A549 (cell line): ENCODE measurements around the gene CD200R1L.

Source experiments
- HDAC2 ChIP-seq: fragments of 200-600 bp; sonication (generic); IDR thresholded peaks from 2 replicates; pipeline ENCODE4 v1.6.1; 2016
- HOXA7 ChIP-seq: fragments of 250-450 bp; sonication (Bioruptor Pico); IDR thresholded peaks from 2 replicates; pipeline ENCODE4 v1.5.0; 2020; ENCODE audit warnings: mild to moderate bottlenecking, moderate library complexity
- KDM1A ChIP-seq: fragments of 200-600 bp; sonication (generic); IDR thresholded peaks from 2 replicates; pipeline ENCODE4 v1.6.1; 2016; ENCODE audit warnings: low read depth, mild to moderate bottlenecking
- MAZ ChIP-seq: fragments of 150-350 bp; IDR thresholded peaks from 2 replicates; pipeline ENCODE4 v1.6.1; 2014; ENCODE audit warnings: antibody characterized with exemption, low read depth, low read length, borderline replicate concordance
- NR3C1 ChIP-seq: fragments of >200 bp; sonication (Bioruptor Twin); formaldehyde crosslinking; IDR thresholded peaks from 3 replicates; pipeline ENCODE4 v1.6.1; 2017
- POLR2A ChIP-seq: IDR thresholded peaks from 2 replicates; pipeline ENCODE4 v1.6.1; 2012; ENCODE audit warnings: mild to moderate bottlenecking, low read length
- SREBF2 ChIP-seq: fragments of 450-650 bp; IDR thresholded peaks from 2 replicates; pipeline ENCODE4 v1.6.1; 2014; ENCODE audit warnings: mild to moderate bottlenecking, moderate library complexity
- TF ChIP-seq, protein P1 (sequence below): fragments of >200 bp; sonication (Bioruptor Twin); formaldehyde crosslinking; IDR thresholded peaks from 3 replicates; pipeline ENCODE4 v1.5.1; 2016
- TF ChIP-seq, protein P2 (sequence below): fragments of 250-450 bp; sonication (Bioruptor Pico); IDR thresholded peaks from 2 replicates; pipeline ENCODE4 v1.5.0; 2021; ENCODE audit warnings: mild to moderate bottlenecking, moderate library complexity, borderline replicate concordance
- TF ChIP-seq, protein P3 (sequence below): fragments of 450-650 bp; IDR thresholded peaks from 2 replicates; pipeline ENCODE4 v1.6.1; 2014; ENCODE audit warnings: antibody characterized with exemption
- TF ChIP-seq, protein P4 (sequence below): IDR thresholded peaks from 2 replicates; pipeline ENCODE4 v1.6.1; 2012

DNA sequence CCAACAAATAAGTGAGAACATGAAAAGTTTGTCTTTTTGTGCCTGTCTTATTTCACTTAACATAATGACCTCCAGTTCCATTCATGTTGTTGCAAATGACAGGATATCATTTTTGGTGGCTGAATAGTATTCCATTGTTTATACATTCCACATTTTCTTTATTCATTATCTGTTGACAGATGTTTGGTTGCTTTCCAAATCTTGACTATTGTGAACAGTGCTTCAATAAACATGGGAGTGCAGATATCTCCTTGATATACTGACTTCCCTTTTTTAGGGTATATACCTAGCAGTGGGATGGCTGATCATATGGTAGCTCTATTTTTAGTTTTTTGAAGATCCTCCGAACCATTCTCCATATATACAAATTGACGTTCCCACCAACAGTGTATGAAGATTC, 19.1 kb upstream of the CD200R1L start:
- TF ChIP-seq, protein P1, sequence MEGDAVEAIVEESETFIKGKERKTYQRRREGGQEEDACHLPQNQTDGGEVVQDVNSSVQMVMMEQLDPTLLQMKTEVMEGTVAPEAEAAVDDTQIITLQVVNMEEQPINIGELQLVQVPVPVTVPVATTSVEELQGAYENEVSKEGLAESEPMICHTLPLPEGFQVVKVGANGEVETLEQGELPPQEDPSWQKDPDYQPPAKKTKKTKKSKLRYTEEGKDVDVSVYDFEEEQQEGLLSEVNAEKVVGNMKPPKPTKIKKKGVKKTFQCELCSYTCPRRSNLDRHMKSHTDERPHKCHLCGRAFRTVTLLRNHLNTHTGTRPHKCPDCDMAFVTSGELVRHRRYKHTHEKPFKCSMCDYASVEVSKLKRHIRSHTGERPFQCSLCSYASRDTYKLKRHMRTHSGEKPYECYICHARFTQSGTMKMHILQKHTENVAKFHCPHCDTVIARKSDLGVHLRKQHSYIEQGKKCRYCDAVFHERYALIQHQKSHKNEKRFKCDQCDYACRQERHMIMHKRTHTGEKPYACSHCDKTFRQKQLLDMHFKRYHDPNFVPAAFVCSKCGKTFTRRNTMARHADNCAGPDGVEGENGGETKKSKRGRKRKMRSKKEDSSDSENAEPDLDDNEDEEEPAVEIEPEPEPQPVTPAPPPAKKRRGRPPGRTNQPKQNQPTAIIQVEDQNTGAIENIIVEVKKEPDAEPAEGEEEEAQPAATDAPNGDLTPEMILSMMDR: no peak
- no peak for TF ChIP-seq HDAC2
- no peak for TF ChIP-seq POLR2A
- no peak for TF ChIP-seq SREBF2
- TF ChIP-seq, protein P2, sequence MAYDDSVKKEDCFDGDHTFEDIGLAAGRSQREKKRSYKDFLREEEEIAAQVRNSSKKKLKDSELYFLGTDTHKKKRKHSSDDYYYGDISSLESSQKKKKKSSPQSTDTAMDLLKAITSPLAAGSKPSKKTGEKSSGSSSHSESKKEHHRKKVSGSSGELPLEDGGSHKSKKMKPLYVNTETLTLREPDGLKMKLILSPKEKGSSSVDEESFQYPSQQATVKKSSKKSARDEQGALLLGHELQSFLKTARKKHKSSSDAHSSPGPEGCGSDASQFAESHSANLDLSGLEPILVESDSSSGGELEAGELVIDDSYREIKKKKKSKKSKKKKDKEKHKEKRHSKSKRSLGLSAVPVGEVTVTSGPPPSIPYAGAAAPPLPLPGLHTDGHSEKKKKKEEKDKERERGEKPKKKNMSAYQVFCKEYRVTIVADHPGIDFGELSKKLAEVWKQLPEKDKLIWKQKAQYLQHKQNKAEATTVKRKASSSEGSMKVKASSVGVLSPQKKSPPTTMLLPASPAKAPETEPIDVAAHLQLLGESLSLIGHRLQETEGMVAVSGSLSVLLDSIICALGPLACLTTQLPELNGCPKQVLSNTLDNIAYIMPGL: no peak
- TF ChIP-seq, protein P3, sequence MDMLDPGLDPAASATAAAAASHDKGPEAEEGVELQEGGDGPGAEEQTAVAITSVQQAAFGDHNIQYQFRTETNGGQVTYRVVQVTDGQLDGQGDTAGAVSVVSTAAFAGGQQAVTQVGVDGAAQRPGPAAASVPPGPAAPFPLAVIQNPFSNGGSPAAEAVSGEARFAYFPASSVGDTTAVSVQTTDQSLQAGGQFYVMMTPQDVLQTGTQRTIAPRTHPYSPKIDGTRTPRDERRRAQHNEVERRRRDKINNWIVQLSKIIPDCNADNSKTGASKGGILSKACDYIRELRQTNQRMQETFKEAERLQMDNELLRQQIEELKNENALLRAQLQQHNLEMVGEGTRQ: no peak
- TF ChIP-seq, protein P4, sequence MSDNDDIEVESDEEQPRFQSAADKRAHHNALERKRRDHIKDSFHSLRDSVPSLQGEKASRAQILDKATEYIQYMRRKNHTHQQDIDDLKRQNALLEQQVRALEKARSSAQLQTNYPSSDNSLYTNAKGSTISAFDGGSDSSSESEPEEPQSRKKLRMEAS: no peak
- no peak for TF ChIP-seq HOXA7
- no peak for TF ChIP-seq NR3C1
- no peak for TF ChIP-seq MAZ
- TF ChIP-seq KDM1A: no peak
